Lung (tissue), 12 donors: ENCODE data around the gene SHB. TPM values are rescaled to one million over a fixed set of nuclear protein-coding genes. Genes with fewer than 3 reads are reported as not detected.

Experiments
- ATAC-seq: fragments of 200-7000 bp; cut with Tn5 transposase; one replicate; pipeline ENCODE4 v1.9.1; 2020; ENCODE audit warnings: moderate number of reproducible peaks; ENCODE audit not compliant: insufficient read depth, low FRiP score
- DNase-seq, 3 donors: peaks; one replicate each; pipeline ENCODE4 v3.0.0-alpha.2; 2013 to 2017
- H3K27ac ChIP-seq, 2 donors: one replicate each; pipeline ENCODE4 v1.5.1; 2013; ENCODE audit warnings: mild to moderate bottlenecking in 2 of 2, moderate library complexity in 2 of 2, control low read depth in 1 of 2, inconsistent platforms in 1 of 2, low read depth in 1 of 2, low read length in 1 of 2
- H3K27me3 ChIP-seq, 3 donors: one replicate each; pipeline ENCODE4 v1.5.1; 2013; ENCODE audit warnings: low read length in 2 of 3; ENCODE audit not compliant: control insufficient read depth in 3 of 3, insufficient read depth in 3 of 3
- H3K36me3 ChIP-seq, 4 donors: one replicate each; pipeline ENCODE4 v1.5.1; 2013; ENCODE audit warnings: low read length in 4 of 4, mild to moderate bottlenecking in 1 of 4, moderate library complexity in 1 of 4; ENCODE audit not compliant: control insufficient read depth in 4 of 4, insufficient read depth in 4 of 4
- H3K4me1 ChIP-seq, 5 donors: one replicate each; pipeline ENCODE4 v1.5.1; 2013; ENCODE audit warnings: low read length in 5 of 5, mild to moderate bottlenecking in 2 of 5, moderate library complexity in 1 of 5; ENCODE audit not compliant: control insufficient read depth in 5 of 5, insufficient read depth in 5 of 5
- H3K4me3 ChIP-seq: one replicate; pipeline ENCODE4 v1.5.1; 2013; ENCODE audit warnings: mild to moderate bottlenecking, control low read depth, moderate library complexity
- H3K9ac ChIP-seq, 2 donors: one replicate each; pipeline ENCODE4 v1.5.1; 2013; ENCODE audit warnings: low read length in 2 of 2, control low read depth in 1 of 2; ENCODE audit not compliant: insufficient read depth in 1 of 2
- H3K9me3 ChIP-seq, 4 donors: one replicate each; pipeline ENCODE4 v1.5.1; 2013; ENCODE audit warnings: low read length in 3 of 4, mild to moderate bottlenecking in 1 of 4, moderate library complexity in 1 of 4; ENCODE audit not compliant: control insufficient read depth in 4 of 4, insufficient read depth in 3 of 4
- WGBS, 2 donors: extraction: QIAGEN DNeasy Blood & Tissue Kit; methylation state at CpG; one replicate each; pipeline ENCODE4 v1.1.7; 2013; 5-methylcytosine and 5-hydroxymethylcytosine counted together
- polyA plus RNA-seq, 2 donors: library from polyadenylated mRNA; stranded (reverse); fragments of 200-250 nt; gene quantifications; one replicate each; pipeline ENCODE4 v1.2.1, GENCODE V29; 2013
- total RNA-seq, 2 donors: library from RNA; depleted of rRNA in 1 of 2; stranded (reverse); fragments of >200 nt in 1 of 2; gene quantifications; one replicate each; pipeline ENCODE4 v1.2.1, GENCODE V29; 2014 to 2021
- TF ChIP-seq, protein P1 (sequence below): IDR thresholded peaks from 2 replicates; pipeline ENCODE4 v1.5.1; 2012; ENCODE audit warnings: mild to moderate bottlenecking; ENCODE audit errors: control extremely low read depth, extremely low read depth
- donor health status: control.
- donor health status: control.
- donor health status: Bipolar disorder and iron deficiency.
- donor health status: healthy.
- donor health status: DM: yes; HTN: yes; CAD: no.

Gene SHB
- total and polyA plus RNA-seq, 4 donors: 10.8 to 32.3 (median 14.4) TPM

DNA sequence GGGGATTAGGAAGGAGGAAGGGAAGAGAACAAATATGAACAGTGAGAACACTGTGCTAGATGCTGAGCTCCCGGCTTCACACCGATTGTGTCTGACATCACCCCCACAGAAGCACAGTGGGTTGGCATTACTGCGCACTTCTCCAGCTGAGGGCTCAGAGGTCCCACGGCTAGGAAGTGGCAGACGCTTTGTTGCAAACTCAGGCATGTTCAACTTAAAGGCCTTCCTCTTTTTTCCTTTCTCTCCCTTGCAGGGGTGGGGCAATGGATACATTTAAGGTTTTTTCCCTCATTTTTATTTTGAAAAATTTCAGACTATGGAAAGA, 15.5 kb upstream of the SHB start:
- H3K4me3 ChIP-seq: no peak overlapping the region
- no peaks in the 10 kb centered on the region for H3K9me3 ChIP-seq
- WGBS, 2 donors: 42 to 62% methylated on average over 5 of the region's 5 CpGs
- H3K27ac ChIP-seq: no peak overlapping the region
- no peak overlapping the region for H3K9ac ChIP-seq
- ATAC-seq: no peak
- H3K27me3 ChIP-seq: no peaks in the 10 kb centered on the region
- TF ChIP-seq, protein P1, sequence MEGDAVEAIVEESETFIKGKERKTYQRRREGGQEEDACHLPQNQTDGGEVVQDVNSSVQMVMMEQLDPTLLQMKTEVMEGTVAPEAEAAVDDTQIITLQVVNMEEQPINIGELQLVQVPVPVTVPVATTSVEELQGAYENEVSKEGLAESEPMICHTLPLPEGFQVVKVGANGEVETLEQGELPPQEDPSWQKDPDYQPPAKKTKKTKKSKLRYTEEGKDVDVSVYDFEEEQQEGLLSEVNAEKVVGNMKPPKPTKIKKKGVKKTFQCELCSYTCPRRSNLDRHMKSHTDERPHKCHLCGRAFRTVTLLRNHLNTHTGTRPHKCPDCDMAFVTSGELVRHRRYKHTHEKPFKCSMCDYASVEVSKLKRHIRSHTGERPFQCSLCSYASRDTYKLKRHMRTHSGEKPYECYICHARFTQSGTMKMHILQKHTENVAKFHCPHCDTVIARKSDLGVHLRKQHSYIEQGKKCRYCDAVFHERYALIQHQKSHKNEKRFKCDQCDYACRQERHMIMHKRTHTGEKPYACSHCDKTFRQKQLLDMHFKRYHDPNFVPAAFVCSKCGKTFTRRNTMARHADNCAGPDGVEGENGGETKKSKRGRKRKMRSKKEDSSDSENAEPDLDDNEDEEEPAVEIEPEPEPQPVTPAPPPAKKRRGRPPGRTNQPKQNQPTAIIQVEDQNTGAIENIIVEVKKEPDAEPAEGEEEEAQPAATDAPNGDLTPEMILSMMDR: no peak
- H3K4me1 ChIP-seq: peaks cover 0 to 3% (median 0%) of the 10 kb centered on the region in 5 donors
- H3K36me3 ChIP-seq: no peaks in the 10 kb centered on the region
- DNase-seq: no peak

DNA sequence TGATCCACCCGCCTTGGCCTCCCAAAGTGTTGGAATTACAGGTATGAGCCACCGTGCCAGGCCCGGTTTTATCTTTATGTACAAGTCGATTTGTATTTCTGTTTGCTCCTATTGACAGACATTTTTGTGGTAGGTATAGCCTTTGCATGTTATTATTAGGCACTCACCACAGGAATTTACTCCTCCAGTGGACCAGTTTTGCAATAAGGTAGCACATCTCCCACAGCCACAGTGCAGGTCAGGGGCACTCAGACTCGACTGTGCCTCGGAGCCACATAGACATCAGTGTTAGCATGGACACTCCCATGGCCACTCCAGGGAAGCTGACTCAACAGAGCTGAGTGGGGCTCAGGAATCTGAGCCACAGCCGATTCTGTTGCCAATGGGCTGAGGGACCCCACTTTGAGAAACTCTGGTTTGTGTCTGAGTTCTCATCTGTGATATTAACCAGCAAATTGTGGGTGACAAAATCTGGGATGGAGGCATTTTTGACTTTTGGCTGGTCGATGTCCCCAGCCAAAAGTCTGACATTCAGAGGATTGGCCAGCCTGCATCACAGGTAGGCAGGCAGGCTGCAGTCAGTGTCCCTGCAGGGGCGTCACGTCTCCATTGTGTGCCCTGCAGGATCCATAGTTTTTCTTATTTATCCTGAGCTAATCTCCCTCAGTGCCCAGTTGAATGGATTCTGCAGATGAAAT, 15.0 kb upstream of the SHB start:
- Histone ChIP-seq H3K4me1 (no peaks in the 10 kb centered on the region), H3K27me3 (no peaks in the 10 kb centered on the region), H3K36me3 (no peaks in the 10 kb centered on the region), H3K9ac (no peak overlapping the region), H3K9me3 (no peaks in the 10 kb centered on the region), H3K27ac (no peak overlapping the region), H3K4me3 (no peak overlapping the region)
- TF ChIP-seq, protein P1: no peak
- ATAC-seq: no peak
- no peak for DNase-seq
- 83 to 90% methylated on average over 10 of the region's 10 CpGs for WGBS, 2 donors

DNA sequence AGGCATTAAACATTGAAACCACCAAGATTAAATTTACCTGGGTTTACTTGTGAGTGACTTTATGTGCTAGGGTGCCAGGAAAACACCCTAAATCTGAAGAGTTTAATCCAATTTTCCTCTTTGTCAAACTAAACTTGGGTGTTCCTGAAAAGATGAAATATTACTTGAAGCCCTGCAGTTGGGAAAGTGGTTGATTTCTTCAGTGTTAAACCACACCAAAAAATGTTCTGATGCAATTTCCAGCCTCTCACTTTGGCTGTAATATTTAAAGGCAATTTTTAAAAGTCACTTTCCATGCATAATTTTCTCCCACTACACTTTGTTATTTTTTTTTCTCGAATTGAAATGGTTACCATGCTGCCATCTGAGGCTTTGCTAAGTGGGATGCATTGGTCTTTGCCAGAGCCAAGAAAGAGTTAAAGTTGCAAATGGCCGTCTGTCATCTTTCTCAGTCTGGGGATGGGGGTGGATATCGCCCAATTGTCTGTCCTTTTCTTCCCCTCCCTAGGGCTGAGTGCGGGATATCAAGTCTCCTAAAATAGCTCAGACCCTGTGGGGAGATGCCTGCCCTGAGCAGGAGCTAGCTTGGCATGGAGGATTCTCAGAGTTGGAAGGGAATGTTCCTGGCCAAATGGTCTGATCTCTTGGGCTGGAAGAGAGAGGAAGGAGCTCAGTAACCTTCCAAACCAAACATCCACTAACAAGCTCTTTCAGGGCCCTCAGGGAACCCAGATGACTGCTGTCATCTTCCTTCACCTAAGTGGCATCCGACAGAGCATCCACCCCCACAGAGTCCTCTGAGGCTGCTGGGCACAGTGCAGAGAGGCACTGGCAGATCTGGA, 13.6 kb upstream of the SHB start:
- DNase-seq: no peak
- H3K36me3 ChIP-seq: no peaks in the 10 kb centered on the region
- no peak overlapping the region for H3K9ac ChIP-seq
- TF ChIP-seq, protein P1: no peak
- H3K4me1 ChIP-seq: no peaks in the 10 kb centered on the region
- no peaks in the 10 kb centered on the region for H3K9me3 ChIP-seq
- WGBS, 2 donors: 51 to 55% methylated on average over 5 of the region's 5 CpGs
- no peak overlapping the region for H3K27ac ChIP-seq
- no peak for ATAC-seq
- no peak overlapping the region for H3K4me3 ChIP-seq
- H3K27me3 ChIP-seq: no peaks in the 10 kb centered on the region
